Measurements from ENCODE around the gene CDR2.

GRCh38 chr16:22315979-22316378, 58.4 kb downstream of the CDR2 start:
- TF ChIP-seq CTCF (conservative IDR thresholded peaks at IDR 0.05; ENCODE audit: low read depth, low read length) (no peak), EZH2phosphoT487 (IDR thresholded peaks at IDR 0.05; ENCODE audit: borderline replicate concordance, low read length) (no peak)
